Myocyte (in vitro differentiated cells): ENCODE results near the gene HDAC10. TPM values are rescaled to one million over a fixed set of nuclear protein-coding genes. Genes with fewer than 3 reads are reported as not detected.

Source experiments
- DNase-seq: peaks from one replicate; pipeline ENCODE4 v3.0.0-alpha.2; 2012; ENCODE audit warnings: low read depth
- total RNA-seq: library from RNA; depleted of rRNA; stranded (reverse); fragments of >200 nt; gene quantifications from 2 replicates; pipeline ENCODE4 v1.2.3, GENCODE V29; 2014

HDAC10 gene
- total RNA-seq, 1 donor from 2014 or later: 12.9 TPM

- peak; percentile 93 for DNase-seq
These were observed 6.4 kb downstream of the HDAC10 start, which contains the start of gene TUBGCP6 for GRCh38 chr22:50244420-50245213. TUBGCP6 (minus strand) TSS chr22:50245023; CDS start chr22:50244459, 564 bp downstream.

- DNase-seq: peak; percentile 47
These were observed 7.2 kb downstream of the HDAC10 start for GRCh38 chr22:50243685-50244419.

DNA sequence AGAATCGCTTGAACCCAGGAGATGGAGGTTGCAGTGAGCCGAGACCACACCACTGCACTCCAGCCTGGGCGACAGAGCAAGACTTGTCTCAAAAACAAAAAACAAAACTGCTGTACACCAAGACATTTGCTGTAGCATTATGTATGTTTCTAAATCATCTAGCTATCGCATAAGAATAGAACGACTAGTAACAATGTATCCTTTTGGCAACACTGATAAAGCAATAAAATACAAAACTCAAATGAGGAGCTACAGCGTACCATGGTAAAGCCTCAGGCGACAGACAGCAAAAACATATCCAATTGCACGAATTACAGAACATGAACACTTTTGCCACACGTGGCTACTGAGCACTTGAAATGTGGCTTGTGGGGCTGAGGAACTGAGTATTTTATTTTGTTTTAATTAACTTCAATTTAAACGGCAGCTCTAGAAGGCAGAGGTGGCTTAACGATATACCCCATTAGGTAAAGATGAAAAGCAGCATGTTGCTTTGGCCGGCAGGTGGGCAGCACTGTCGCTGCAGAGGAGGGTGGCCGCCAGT is 8.6 kb downstream of the HDAC10 start:
- DNase-seq: no peak

- DNase-seq: no peak
These were observed 12.3 kb downstream of the HDAC10 start for GRCh38 chr22:50238755-50239154.

DNA sequence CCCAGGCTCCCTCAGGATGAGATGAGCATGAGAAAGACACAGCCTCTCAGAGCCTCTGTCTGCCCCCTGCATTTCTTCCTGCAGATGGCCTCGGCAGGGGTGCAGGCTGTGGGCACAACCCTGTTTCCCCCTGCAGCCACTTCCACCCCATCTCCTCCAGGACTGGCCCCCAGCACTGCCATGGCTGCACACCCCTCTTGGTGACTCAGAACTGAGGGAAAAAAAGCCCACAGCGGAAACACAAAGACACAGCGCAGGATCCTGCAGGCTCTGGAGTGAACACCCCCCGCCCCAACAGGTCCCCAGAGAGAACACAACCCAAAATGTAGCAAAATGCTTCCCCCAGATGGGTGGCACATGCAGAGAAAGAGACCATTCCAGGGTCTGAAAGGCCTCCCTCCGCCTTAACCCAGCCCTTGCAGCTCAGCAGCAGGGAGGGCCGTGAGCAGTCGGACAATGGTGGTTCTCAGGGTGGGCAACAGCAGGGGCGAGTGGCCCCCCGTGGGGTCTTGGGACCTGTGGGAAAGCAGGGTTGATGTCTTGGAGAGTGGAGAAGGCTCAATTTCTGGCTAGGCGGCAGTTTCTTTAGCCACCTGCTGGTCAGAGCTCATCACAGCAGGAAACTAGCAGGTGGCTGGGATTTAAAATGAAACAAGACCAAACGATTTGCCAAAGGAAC is 14.2 kb downstream of the HDAC10 start:
- peak; percentile 45 for DNase-seq

- DNase-seq: no peak
These were observed 17.8 kb downstream of the HDAC10 start for GRCh38 chr22:50233223-50233622.

DNA sequence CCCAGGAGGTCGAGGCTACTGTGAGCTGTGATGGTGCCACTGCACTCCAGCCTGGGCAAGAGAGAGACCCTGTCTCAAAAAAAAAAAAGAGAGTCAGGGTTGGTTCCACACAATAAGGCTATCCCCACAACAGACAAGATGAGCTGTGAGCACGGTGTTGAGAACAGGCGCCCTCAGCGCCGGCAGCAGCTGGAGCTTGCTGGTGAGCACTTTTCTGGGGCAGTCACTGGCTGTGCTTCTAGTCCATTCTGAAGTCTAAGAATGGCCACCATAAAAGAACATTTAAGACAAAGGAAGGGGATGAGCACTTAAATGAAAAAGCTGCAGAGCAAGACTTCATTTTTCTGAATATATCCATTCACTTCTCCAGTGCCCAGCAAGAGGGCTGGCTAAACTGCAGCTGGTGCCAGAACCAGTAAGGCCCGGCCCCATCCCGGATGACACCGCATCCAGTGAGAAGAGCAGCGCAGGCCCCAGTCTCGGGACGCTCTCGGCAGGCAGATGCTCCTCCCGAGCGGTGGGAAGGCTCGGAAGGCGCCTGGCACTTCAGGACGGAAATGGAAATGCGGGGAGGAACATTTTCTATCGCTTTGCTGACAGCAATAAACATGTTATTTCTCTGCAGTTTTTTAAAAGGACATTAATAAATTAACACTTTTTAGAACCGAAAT is 18.4 kb downstream of the HDAC10 start:
- no peak for DNase-seq

DNA sequence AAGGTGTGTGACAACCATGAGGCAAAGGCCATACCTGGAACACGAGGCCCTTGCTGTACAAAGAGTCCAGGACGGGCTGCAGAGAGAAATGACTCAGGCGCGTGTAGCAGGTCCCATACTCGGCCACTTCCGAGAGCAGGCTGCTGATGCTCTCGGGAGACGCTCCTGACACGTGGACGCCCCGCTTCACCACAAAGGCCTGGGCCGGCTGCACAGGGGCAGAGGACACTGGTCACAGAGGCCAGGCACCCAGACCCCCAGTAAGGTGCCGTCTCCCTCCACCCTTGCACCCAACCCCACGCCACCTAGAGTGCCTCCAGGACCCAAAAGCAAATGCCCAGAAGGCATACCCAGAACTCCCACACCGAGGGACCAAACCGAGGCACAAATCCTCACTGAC is 21.7 kb downstream of the HDAC10 start:
- no peak for DNase-seq

DNA sequence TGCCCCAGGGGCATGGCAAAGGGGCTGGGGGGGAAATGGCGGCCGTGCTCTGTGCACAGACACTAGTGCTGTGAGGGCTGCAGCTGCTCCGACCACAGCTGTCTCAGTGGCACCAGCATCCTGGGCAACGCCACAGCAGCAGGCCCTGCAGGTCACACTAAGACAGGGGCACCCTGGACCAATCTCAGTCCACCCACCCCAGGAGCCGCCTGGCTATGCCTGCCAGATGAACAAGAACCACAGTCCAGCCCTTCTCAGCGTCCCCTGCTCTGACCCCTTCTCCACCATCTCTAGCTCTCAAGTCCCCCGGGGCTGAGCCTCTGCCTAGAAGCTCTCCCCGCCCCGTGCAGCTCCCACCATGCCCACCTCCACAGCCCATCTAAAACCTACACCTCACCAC is 22.7 kb downstream of the HDAC10 start:
- no peak for DNase-seq

DNA sequence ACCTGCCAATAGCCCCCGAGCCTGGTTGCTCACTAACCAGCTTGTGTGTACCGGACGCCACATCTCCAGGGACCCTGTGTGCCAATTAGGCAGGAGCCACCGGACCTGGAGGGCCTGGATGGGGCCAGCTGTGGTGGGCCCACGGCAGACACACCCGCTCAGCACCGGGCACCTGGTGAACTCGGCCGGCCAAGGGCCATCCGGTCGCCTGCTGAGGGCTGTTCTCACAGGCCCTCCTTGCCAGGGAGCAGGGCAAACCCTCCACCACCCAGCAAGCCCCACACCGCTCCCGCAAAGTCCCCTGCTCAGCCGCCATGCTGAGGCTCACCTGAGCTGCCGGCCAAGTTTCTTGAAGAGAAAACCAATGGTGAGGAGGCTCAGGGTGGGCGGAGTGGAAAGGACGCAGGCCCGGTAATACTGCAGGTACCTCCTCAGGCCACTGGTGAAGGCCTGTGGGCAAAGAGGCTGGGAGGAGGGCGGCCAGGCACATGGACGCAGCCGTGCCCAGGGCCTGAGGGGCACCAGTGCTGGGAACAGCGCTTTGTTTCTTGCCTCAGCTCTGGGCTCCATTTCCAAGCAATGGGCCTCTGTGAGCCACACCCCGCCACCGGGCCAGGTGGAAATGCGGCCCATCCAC is 23.4 kb downstream of the HDAC10 start:
- no peak for DNase-seq

GRCh38 chr22:50226875-50227165 is 24.2 kb downstream of the HDAC10 start:
- no peak for DNase-seq

- no peak for DNase-seq
These were observed 24.8 kb downstream of the HDAC10 start for GRCh38 chr22:50226063-50226874.

- no peak for DNase-seq
These were observed 25.7 kb downstream of the HDAC10 start for GRCh38 chr22:50225200-50225969.

GRCh38 chr22:50224071-50224470 is 27.0 kb downstream of the HDAC10 start:
- DNase-seq: no peak

DNA sequence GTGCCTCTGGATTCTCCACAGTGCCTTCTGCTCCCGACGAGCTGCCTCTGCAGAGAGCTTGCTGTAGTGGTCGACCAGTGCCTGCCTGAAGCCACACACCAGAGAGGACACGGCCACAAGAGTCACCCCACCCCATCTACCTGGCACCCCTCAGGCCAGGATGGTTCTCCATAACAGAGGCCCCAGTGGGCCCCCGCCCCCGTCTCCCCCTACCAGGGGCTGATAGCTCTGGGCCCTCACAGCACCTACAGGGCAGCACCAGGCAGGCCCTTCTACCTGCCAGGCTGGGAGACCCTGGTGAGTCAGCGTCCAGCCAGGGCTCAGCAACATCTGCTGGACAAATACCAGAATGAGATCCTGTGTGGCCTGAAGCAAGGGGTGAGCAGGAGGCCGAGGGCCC is 28.6 kb downstream of the HDAC10 start:
- DNase-seq: no peak

DNA sequence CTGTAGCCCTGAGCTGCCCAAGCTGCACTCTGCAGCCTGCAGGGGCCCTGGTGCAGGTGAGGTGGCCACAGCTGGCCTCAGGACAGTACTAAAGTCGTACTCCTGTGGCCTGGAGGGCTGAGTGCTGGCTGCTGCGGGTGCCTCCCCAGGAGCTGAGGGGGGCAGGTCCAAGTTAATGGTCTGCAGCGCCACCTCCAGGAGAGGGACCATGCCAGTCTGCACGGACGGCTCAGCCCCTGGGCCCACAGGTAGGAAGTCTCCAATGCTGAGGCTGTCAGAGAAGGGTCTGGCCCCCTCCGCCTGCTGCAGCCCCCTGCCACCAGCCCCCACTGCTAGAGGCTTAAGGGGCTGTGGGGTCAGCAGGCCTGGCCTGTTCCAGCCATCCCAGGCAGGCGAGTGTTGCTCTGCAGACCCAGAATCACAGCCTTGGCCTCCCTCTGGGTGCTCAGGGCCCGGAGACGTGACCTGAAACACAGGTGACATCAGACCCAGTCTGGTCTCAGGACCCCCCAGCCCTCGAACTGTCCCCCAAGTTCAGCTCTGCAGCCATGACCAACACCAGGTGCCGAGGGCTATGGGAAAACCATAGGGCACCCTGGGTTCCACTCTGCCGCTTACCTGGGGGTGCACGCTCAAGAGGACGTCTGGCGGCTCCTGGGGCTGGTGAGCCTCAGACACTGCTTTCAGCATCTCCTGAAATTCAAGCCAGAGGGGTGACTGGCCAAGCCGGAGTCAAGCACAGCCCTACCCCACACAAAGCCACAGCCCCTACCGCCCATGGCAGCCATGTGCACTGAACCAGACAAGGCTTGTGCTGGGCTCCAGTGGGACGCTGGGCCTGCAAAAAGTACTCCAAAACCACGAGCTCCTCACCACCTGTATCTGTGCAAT is 29.4 kb downstream of the HDAC10 start:
- no peak for DNase-seq

DNA sequence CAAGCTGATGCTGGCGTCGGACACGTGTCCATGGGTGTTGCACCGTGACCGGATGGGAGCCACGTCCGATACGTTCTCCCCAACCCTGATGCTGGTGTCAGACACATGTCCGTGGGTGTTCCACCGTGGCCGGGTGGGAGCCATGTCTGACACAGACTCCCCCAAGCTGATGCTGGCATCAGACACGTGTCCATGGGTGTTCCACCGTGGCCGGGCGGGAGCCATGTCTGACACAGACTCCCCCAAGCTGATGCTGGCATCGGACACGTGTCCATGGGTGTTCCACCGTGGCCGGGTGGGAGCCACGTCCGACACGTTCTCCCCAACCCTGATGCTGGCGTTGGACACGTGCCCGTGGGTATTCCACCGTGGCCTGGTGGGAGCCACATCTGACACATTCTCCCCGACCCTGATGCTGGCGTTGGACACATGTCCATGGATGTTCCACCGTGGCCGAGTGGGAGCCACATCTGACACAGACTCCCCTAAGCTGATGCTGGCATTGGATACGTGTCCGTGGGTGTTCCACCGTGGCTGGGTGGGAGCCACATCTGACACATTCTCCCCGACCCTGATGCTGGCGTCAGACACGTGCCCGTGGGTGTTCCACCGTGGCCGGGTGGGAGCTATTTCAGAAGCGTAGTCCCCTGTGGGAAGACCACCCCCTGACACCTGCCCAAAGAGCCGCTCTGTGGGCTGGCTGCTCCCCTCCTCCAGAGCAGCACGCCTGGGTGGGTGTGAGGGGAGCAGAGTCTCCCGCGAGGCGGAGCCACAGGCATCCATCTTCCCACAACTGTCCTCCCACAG is 30.3 kb downstream of the HDAC10 start:
- no peak for DNase-seq
